NOMO-1 (cell line): Measurements from ENCODE around the gene CEP104.

Experiments used
- DNase-seq, 2 experiments: peaks; one replicate each; lab custom pipeline; 2025; ENCODE audit not compliant: unreplicated experiment in 2 of 2; lab: John Stamatoyannopoulos, UW

CEP104 gene

DNA sequence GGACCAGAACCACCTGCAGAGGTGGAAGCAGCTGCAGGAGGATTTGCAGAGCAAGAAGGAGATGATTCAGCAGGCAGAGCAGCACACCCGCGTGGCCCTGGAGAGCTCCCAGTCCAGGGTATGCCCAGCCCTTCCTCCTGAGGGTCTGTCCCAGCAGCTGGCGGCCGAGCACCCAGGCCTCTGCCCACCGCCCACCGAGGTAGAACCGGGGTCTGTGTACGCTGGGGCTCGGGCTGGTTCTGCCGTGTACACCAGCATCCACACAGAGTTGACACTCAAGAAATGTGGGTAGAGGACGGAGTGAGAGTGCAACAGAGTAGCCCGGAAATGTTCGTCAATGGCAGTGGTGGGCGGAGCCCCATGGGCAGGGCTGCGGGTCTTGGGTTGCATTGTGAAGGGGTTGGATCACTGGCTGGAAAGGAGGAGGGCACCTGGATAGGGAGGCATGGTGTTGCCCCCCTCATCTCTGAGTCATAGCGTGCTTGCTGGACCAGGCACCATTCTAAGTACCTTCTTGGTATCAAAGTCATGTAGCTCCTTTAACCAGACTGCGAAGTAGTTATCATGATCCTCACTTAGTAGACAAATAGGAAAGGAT lies 89.6 kb downstream of the CEP104 start:
- DNase-seq: no peak

- DNase-seq: no peak
Observed at GRCh38 chr1:3763351-3764125, 93.5 kb downstream of the CEP104 start.

GRCh38 chr1:3762873-3763228 lies 94.2 kb downstream of the CEP104 start:
- no peak for DNase-seq

GRCh38 chr1:3762151-3762872 lies 94.7 kb downstream of the CEP104 start:
- no peak for DNase-seq
